GM21723 (cell line): ENCODE results near the gene RCN1.

ENCODE experiments used
- ATAC-seq: cut with Tn5 transposase; IDR thresholded peaks from one replicate; pipeline ENCODE4 v1.9.1; 2021; ENCODE audit warnings: mild to moderate bottlenecking, moderate library complexity; ENCODE audit not compliant: unreplicated experiment

The RCN1 gene

DNA sequence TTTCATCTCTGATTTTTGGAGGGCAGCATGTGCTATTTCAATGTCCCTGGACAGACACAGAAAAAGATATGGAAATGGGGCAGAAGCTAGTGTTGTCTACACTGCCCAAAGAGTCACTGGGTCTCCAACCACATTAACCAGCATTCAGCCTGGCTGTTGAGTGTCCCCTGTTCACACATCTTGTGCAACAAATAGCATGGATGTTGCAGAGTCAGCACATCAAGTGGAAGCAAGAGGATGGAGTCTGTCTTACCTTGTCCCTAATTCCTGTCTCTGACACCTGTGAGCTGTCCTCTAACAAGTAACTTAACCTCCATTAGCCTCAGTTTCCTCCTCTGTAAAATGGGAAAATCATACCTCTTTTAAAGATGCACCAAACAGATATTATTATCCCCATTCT is 60.2 kb downstream of the RCN1 start:
- no peak for ATAC-seq

DNA sequence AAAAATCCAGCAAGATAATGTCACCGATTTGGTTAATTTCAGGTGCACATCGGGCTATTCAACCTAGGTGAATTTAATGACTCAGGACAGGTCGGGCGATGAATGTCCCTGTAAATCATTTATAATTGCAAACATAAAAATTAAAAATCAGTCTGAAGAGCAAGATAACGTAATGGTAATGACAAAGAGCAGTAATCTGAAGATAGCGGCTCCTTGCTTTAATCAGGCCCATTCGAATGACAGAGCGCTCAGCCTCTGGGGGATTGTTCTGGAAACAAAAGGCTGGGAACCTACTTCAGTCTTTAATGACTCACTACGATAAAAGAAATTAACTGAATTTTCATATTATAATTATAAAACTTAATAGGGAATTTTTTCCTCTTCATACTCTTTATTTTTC is 61.3 kb downstream of the RCN1 start:
- no peak for ATAC-seq

DNA sequence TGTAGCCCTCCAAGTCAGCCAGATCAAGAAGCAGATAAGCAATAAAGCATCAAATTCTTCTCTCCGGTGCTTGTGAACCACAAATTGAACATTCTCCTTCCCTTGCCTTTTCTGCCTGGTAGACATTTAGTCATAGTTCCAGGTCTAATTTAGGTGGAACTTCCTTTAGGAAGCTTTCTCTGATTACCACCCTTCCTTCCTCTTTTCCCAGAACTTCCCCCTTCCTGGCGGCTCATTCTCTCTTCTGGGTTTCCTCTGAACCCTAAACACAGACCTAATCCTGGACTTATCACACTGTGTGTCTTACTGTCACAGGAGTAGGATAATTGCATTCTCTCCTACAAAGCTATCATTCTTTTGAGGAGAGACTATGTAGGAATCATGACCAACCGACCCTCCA is 61.9 kb downstream of the RCN1 start:
- ATAC-seq = no peak

DNA sequence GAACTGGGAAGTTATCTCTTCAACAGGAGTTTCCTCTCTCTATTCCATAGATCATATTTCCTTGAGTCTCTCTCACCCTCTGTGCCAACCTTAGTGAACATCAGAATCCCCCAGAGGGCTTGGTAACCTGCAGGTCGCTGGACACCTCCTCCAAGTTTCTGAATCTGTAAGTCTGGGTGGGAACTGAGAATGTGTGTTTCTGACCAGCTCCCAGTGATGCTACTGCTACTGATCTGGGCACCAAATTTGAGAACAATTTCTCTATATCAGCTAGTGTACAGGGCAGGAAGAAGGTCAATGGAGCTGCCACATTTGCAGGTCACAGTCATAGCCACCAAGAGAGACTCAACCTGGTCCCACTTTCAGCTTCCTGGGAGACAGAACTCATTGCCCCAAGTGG is 62.9 kb downstream of the RCN1 start:
- peak; percentile 44 for ATAC-seq

DNA sequence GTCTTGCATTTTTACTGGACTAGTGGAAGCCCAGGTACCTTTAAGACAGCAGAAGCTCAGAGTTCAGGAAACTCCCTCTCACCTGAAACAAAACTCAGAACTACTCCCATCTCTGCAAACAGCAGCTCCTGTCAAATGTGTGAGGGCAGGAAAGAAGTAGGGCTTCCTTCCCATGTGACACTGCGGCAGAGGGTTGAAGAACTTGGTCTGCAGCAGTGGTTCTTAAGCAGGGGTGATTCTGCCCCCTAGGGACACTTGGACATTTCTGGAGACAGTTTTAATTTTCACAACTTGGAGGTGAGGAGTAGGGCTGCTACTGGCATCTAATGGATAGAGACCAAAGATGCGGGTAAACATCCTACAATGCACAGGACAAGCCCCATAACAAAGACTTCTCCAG is 63.4 kb downstream of the RCN1 start:
- peak; percentile 50 for ATAC-seq
